ENCODE data around the gene FARS2.

- TF ChIP-seq EZH2phosphoT487 (IDR thresholded peaks at IDR 0.05; ENCODE audit: low read depth) (no peak), CTCF (IDR thresholded peaks at IDR 0.05; ENCODE audit: low read depth, low read length) (no peak)
Measured at GRCh38 chr6:5636210-5637030, 375.1 kb downstream of the FARS2 start.

Measured in OCI-LY3 (cell line).